CD8-positive, alpha-beta memory T cell (primary cell): ENCODE measurements around the gene SPAG8. TPM values are rescaled to one million over a fixed set of nuclear protein-coding genes. Genes with fewer than 3 reads are reported as not detected.
A peak's percentile ranks its signal among the peaks of the same experiment; 100 is the strongest.

ENCODE experiments used
- CTCF ChIA-PET: fragments of 350-600 bp; sonication (Branson Sonifier 250); formaldehyde crosslinking; loops from one replicate; lab custom pipeline; 2021; ENCODE audit warnings: antibody characterized with exemption; lab: Charles Lee
- POLR2A ChIA-PET: fragments of 350-600 bp; sonication (Branson Sonifier 250); formaldehyde crosslinking; loops from one replicate; lab custom pipeline; 2021; ENCODE audit warnings: antibody characterized with exemption; lab: Charles Lee
- DNase-seq, 5 donors: peaks; one replicate each; pipeline versions ENCODE4 v3.0.0 to v3.0.0-alpha.2; 2020 to 2022; ENCODE audit warnings: mixed read lengths in 1 of 5
- H3K27ac ChIP-seq: one replicate; pipeline ENCODE4 v1.7.0; 2013; ENCODE audit warnings: low read depth, mild to moderate bottlenecking, low read length, moderate library complexity
- H3K27me3 ChIP-seq: 2 replicates; pipeline ENCODE4 v1.7.0; 2013; ENCODE audit warnings: low read length, mild to moderate bottlenecking; ENCODE audit not compliant: insufficient read depth, poor library complexity, severe bottlenecking
- H3K36me3 ChIP-seq: 2 replicates; pipeline ENCODE4 v1.7.0; 2013; ENCODE audit warnings: mild to moderate bottlenecking, low read length, moderate library complexity; ENCODE audit not compliant: insufficient read depth
- H3K4me1 ChIP-seq: 2 replicates; pipeline ENCODE4 v1.7.0; 2013; ENCODE audit warnings: mild to moderate bottlenecking, low read length, moderate library complexity; ENCODE audit not compliant: insufficient read depth
- H3K4me3 ChIP-seq: 2 replicates; pipeline ENCODE4 v1.7.0; 2013; ENCODE audit warnings: mild to moderate bottlenecking, low read length
- H3K9me3 ChIP-seq: 2 replicates; pipeline ENCODE4 v1.7.0; 2013; ENCODE audit warnings: mild to moderate bottlenecking, low read length
- H3K27ac Mint-ChIP-seq, 8 donors: one replicate each; pipeline ENCODE4 v1.8.0; 2020 to 2021; ENCODE audit warnings: mixed read lengths in 8 of 8, mild to moderate bottlenecking in 6 of 8, inconsistent platforms in 3 of 8, moderate library complexity in 3 of 8
- H3K27me3 Mint-ChIP-seq, 2 donors: one replicate each; pipeline ENCODE4 v1.8.0; 2020 to 2021; ENCODE audit warnings: mixed read lengths in 2 of 2, mild to moderate bottlenecking in 1 of 2, moderate library complexity in 1 of 2
- H3K36me3 Mint-ChIP-seq, 3 donors: one replicate each; pipeline ENCODE4 v1.8.0; 2020 to 2021; ENCODE audit warnings: mixed read lengths in 3 of 3, inconsistent platforms in 1 of 3, mild to moderate bottlenecking in 1 of 3
- H3K4me1 Mint-ChIP-seq, 3 donors: one replicate each; pipeline ENCODE4 v1.8.0; 2020 to 2021; ENCODE audit warnings: mixed read lengths in 3 of 3, inconsistent platforms in 1 of 3, mild to moderate bottlenecking in 1 of 3
- H3K4me3 Mint-ChIP-seq, 7 donors: one replicate each; pipeline ENCODE4 v1.8.0; 2020 to 2021; ENCODE audit warnings: mixed read lengths in 7 of 7, mild to moderate bottlenecking in 6 of 7, moderate library complexity in 4 of 7, inconsistent platforms in 2 of 7
- H3K9me3 Mint-ChIP-seq, 5 donors: one replicate each; pipeline ENCODE4 v1.8.0; 2020 to 2022; ENCODE audit warnings: mixed read lengths in 5 of 5, mild to moderate bottlenecking in 3 of 5, moderate library complexity in 2 of 5, inconsistent platforms in 1 of 5
- polyA plus RNA-seq: library from polyadenylated mRNA; unstranded; fragments of 300-500 nt; fragmentation: Illumina TruSeq; gene quantifications from one replicate; pipeline ENCODE4 v1.2.3, GENCODE V29; 2021
- total RNA-seq, 2 experiments: library from RNA; stranded (reverse); gene quantifications; one replicate each; pipeline ENCODE4 v1.2.3, GENCODE V29; 2021

Gene SPAG8
- total and polyA plus RNA-seq, 3 experiments from 2014 or later: 0.79 to 1.8 (median 0.98) TPM

- Mint-ChIP-seq H3K4me1 (peaks cover 34 to 52% (median 39%) of the 10 kb centered on the region in 3 donors), H3K4me3 (no peak overlapping the region), H3K27ac (no peak overlapping the region), H3K36me3 (peaks cover 0 to 6% (median 0%) of the 10 kb centered on the region in 3 donors), H3K9me3 (no peaks in the 10 kb centered on the region), H3K27me3 (no peaks in the 10 kb centered on the region)
- H3K9me3 ChIP-seq: no peaks in the 10 kb centered on the region
- no peak for DNase-seq
- ChIA-PET CTCF (interaction anchor here (0.7 to 1.3 kb wide), 3 partner anchors 9 to 67 kb away, joined by 3 read pairs; partner anchors contain the start of gene MSMP), POLR2A (interaction anchor here (0.6 kb wide), 1 partner anchor 69 kb away, joined by 3 read pairs; no protein-coding TSS in a partner anchor)
- H3K4me1 ChIP-seq: peaks cover 7% of the 10 kb centered on the region
- no peaks in the 10 kb centered on the region for H3K36me3 ChIP-seq
- H3K27me3 ChIP-seq: no peaks in the 10 kb centered on the region
- H3K4me3 ChIP-seq: no peak overlapping the region
- H3K27ac ChIP-seq: no peak overlapping the region
Observed at GRCh38 chr9:35763181-35763580, 48.9 kb downstream of the SPAG8 start.

- no peaks in the 10 kb centered on the region for H3K27me3 ChIP-seq
- peaks cover 48 to 65% (median 49%) of the 10 kb centered on the region in 3 donors for H3K4me1 Mint-ChIP-seq
- H3K4me1 ChIP-seq: peaks cover 25% of the 10 kb centered on the region
- H3K9me3 ChIP-seq: no peaks in the 10 kb centered on the region
- no peak for DNase-seq
- H3K27me3 Mint-ChIP-seq: no peaks in the 10 kb centered on the region
- no peaks in the 10 kb centered on the region for H3K9me3 Mint-ChIP-seq
- H3K4me3 ChIP-seq: no peak overlapping the region
- no peaks in the 10 kb centered on the region for H3K36me3 ChIP-seq
- H3K4me3 Mint-ChIP-seq: no peak overlapping the region
- H3K36me3 Mint-ChIP-seq: peaks cover 0 to 13% (median 0%) of the 10 kb centered on the region in 3 donors
- ChIA-PET CTCF (interaction anchor here (0.8 to 1.6 kb wide), 4 partner anchors 11 to 64 kb away, joined by 3 to 5 read pairs (median 3); no protein-coding TSS in a partner anchor), POLR2A (no interaction called here)
- H3K27ac Mint-ChIP-seq: peak overlapping the region in 2 of 8 donors; percentile 21 to 43
- H3K27ac ChIP-seq: no peak overlapping the region
Observed at GRCh38 chr9:35760651-35761050, 51.4 kb downstream of the SPAG8 start.

GRCh38 chr9:35759795-35760194 is 52.3 kb downstream of the SPAG8 start:
- no peak overlapping the region for H3K27ac ChIP-seq
- Mint-ChIP-seq H3K4me1 (peaks cover 48 to 70% (median 51%) of the 10 kb centered on the region in 3 donors), H3K36me3 (peaks cover 0 to 15% (median 0%) of the 10 kb centered on the region in 3 donors), H3K27me3 (no peaks in the 10 kb centered on the region), H3K27ac (peak overlapping the region in 2 of 8 donors; percentile 47 to 63), H3K9me3 (no peaks in the 10 kb centered on the region), H3K4me3 (peak overlapping the region in 3 of 7 donors; percentile 3 to 51 (median 8))
- H3K36me3 ChIP-seq: no peaks in the 10 kb centered on the region
- no peak for DNase-seq
- peaks cover 25% of the 10 kb centered on the region for H3K4me1 ChIP-seq
- POLR2A ChIA-PET: interaction anchor here (0.6 kb wide), 1 partner anchor 103 kb away, joined by 4 read pairs; no protein-coding TSS in a partner anchor
- H3K4me3 ChIP-seq: no peak overlapping the region
- no peaks in the 10 kb centered on the region for H3K27me3 ChIP-seq
- no peaks in the 10 kb centered on the region for H3K9me3 ChIP-seq
- CTCF ChIA-PET: interaction anchor here (1.1 kb wide), 1 partner anchor 10 kb away, joined by 3 read pairs; no protein-coding TSS in a partner anchor

Other genes starting within 250 kb of the SPAG8 start
- 10 to 100 TPM; 44.2 to 46.8 TPM for gene TESK1, start 207.0 kb downstream of the SPAG8 start, total RNA-seq
- 15.9 TPM for gene TESK1, start 207.0 kb downstream of the SPAG8 start, polyA plus RNA-seq
- 1 to 10 TPM; 6.4 to 6.5 TPM for gene CD72, start 193.8 kb downstream of the SPAG8 start, total RNA-seq
- gene CD72, start 193.8 kb downstream of the SPAG8 start, polyA plus RNA-seq: 5.1 TPM
- gene SIT1, start 161.3 kb downstream of the SPAG8 start, total RNA-seq: 10 to 100 TPM; 43.1 TPM
- gene SIT1, start 161.3 kb downstream of the SPAG8 start, polyA plus RNA-seq: 196 TPM
- gene RMRP, start 154.2 kb downstream of the SPAG8 start, total RNA-seq: over 10,000 TPM in 1 of 2 experiments, 1,000 to 10,000 TPM in 1; 7,718 to 11,549 TPM
- gene RMRP, start 154.2 kb downstream of the SPAG8 start, polyA plus RNA-seq: not detected
- 10 to 100 TPM; 18.5 to 20.0 TPM for gene CCDC107, start 154.0 kb downstream of the SPAG8 start, total RNA-seq
- gene CCDC107, start 154.0 kb downstream of the SPAG8 start, polyA plus RNA-seq: 105 TPM
- 10 to 100 TPM in 1 of 2 experiments, 1 to 10 TPM in 1; 7.7 to 10.7 TPM for gene ARHGEF39, start 147.1 kb downstream of the SPAG8 start, total RNA-seq
- gene ARHGEF39, start 147.1 kb downstream of the SPAG8 start, polyA plus RNA-seq: 1.2 TPM
- under 1 TPM in 1 of 2 experiments, not detected in 1; 0.75 TPM for gene CA9, start 138.3 kb downstream of the SPAG8 start, total RNA-seq
- not detected for gene CA9, start 138.3 kb downstream of the SPAG8 start, polyA plus RNA-seq
- gene TPM2, start 122.3 kb downstream of the SPAG8 start, total RNA-seq: 1 to 10 TPM; 6.6 to 7.3 TPM
- gene TPM2, start 122.3 kb downstream of the SPAG8 start, polyA plus RNA-seq: 0.22 TPM
- 100 to 1,000 TPM; 248 to 249 TPM for gene TLN1, start 80.1 kb downstream of the SPAG8 start, total RNA-seq
- 161 TPM for gene TLN1, start 80.1 kb downstream of the SPAG8 start, polyA plus RNA-seq
- gene CREB3, start 79.6 kb downstream of the SPAG8 start, total RNA-seq: 10 to 100 TPM; 38.0 to 38.6 TPM
- gene CREB3, start 79.6 kb downstream of the SPAG8 start, polyA plus RNA-seq: 53.6 TPM
- gene GBA2, start 63.0 kb downstream of the SPAG8 start, total RNA-seq: 10 to 100 TPM; 41.8 to 42.0 TPM
- 30.7 TPM for gene GBA2, start 63.0 kb downstream of the SPAG8 start, polyA plus RNA-seq
- 10 to 100 TPM; 19.9 to 21.9 TPM for gene RGP1, start 63.0 kb downstream of the SPAG8 start, total RNA-seq
- gene RGP1, start 63.0 kb downstream of the SPAG8 start, polyA plus RNA-seq: 10.6 TPM
- gene MSMP, start 58.0 kb downstream of the SPAG8 start, total RNA-seq: under 1 TPM; 0.51 to 0.63 TPM
- not detected for gene MSMP, start 58.0 kb downstream of the SPAG8 start, polyA plus RNA-seq
- 1 to 10 TPM; 5.2 to 8.6 TPM for gene NPR2, start 20.7 kb downstream of the SPAG8 start, total RNA-seq
- gene NPR2, start 20.7 kb downstream of the SPAG8 start, polyA plus RNA-seq: 0.26 TPM
- 10 to 100 TPM; 65.1 to 71.7 TPM for gene HINT2, start 2.8 kb upstream of the SPAG8 start, total RNA-seq
- gene HINT2, start 2.8 kb upstream of the SPAG8 start, polyA plus RNA-seq: 69.4 TPM
- not detected for gene FAM221B, start 16.5 kb upstream of the SPAG8 start, total RNA-seq
- gene FAM221B, start 16.5 kb upstream of the SPAG8 start, polyA plus RNA-seq: not detected
- 1 to 10 TPM; 2.1 to 3.0 TPM for gene TMEM8B, start 17.0 kb upstream of the SPAG8 start, total RNA-seq
- 3.0 TPM for gene TMEM8B, start 17.0 kb upstream of the SPAG8 start, polyA plus RNA-seq
- not detected for gene OR13J1, start 58.1 kb upstream of the SPAG8 start, total RNA-seq
- not detected for gene OR13J1, start 58.1 kb upstream of the SPAG8 start, polyA plus RNA-seq
- not detected for gene HRCT1, start 93.9 kb upstream of the SPAG8 start, total RNA-seq
- not detected for gene HRCT1, start 93.9 kb upstream of the SPAG8 start, polyA plus RNA-seq
- not detected for gene SPAAR, start 97.2 kb upstream of the SPAG8 start, total RNA-seq
- gene SPAAR, start 97.2 kb upstream of the SPAG8 start, polyA plus RNA-seq: not detected
- gene OR2S2, start 145.9 kb upstream of the SPAG8 start, total RNA-seq: not detected
- gene OR2S2, start 145.9 kb upstream of the SPAG8 start, polyA plus RNA-seq: not detected
- 1 to 10 TPM; 3.7 to 4.3 TPM for gene RECK, start 224.7 kb upstream of the SPAG8 start, total RNA-seq
- 15.0 TPM for gene RECK, start 224.7 kb upstream of the SPAG8 start, polyA plus RNA-seq